IMR-90 (cell line): Measurements from ENCODE around the gene E4F1. TPM values are rescaled to one million over a fixed set of nuclear protein-coding genes. Genes with fewer than 3 reads are reported as not detected.

ENCODE experiments used
- ATAC-seq: fragments of 200-7000 bp; cut with Tn5 transposase; 2 replicates; pipeline ENCODE4 v1.9.1; 2020; ENCODE audit warnings: low read depth, mild to moderate bottlenecking, moderate library complexity
- BruUV-seq: library from RNA; stranded (reverse); fragments of 400-500 nt; replicated peaks from 2 replicates; lab custom pipeline; 2021; lab: Mats Ljungman, UMichigan
- CTCF ChIA-PET: fragments of 300-600 bp; formaldehyde crosslinking; extraction: SDS; loops from one replicate; lab custom pipeline; 2021; ENCODE audit warnings: antibody characterized with exemption; lab: Yijun Ruan, JAX
- POLR2A ChIA-PET: fragments of 300-600 bp; sonication (Branson Sonifier 250); formaldehyde crosslinking; loops from one replicate; lab custom pipeline; 2022; ENCODE audit warnings: antibody characterized with exemption; ENCODE audit not compliant: unreplicated experiment; lab: Charles Lee
- DNase-seq: peaks from one replicate; pipeline ENCODE4 v3.0.0; 2013
- H2AFZ ChIP-seq: replicated peaks from 2 replicates; pipeline ENCODE3; 2013; ENCODE audit warnings: low read length, mild to moderate bottlenecking; ENCODE audit not compliant: poor library complexity
- H2AK5ac ChIP-seq: 2 replicates; pipeline ENCODE4 v1.6.1; 2013; ENCODE audit warnings: low read depth, low read length, inconsistent platforms
- H2AK9ac ChIP-seq: replicated peaks from 2 replicates; pipeline ENCODE3; 2013; ENCODE audit warnings: mild to moderate bottlenecking, low read depth, low read length, moderate library complexity; ENCODE audit not compliant: poor library complexity
- H2BK120ac ChIP-seq: 2 replicates; pipeline ENCODE4 v1.6.1; 2013; ENCODE audit warnings: low read depth, low read length, inconsistent platforms
- H2BK15ac ChIP-seq: 3 replicates; pipeline ENCODE4 v1.6.1; 2013; ENCODE audit warnings: low read depth, low read length, inconsistent platforms
- H2BK20ac ChIP-seq: 2 replicates; pipeline ENCODE4 v1.6.1; 2013; ENCODE audit warnings: low read depth, mild to moderate bottlenecking, inconsistent platforms, low read length, moderate library complexity
- H2BK5ac ChIP-seq: 2 replicates; pipeline ENCODE4 v1.6.1; 2013; ENCODE audit warnings: mild to moderate bottlenecking, low read depth, low read length, inconsistent platforms; ENCODE audit not compliant: poor library complexity, severe bottlenecking
- H3K14ac ChIP-seq: replicated peaks from 2 replicates; pipeline ENCODE4 v1.6.1; 2013; ENCODE audit warnings: low read depth, low read length, inconsistent platforms
- H3K18ac ChIP-seq: 2 replicates; pipeline ENCODE4 v1.6.1; 2013; ENCODE audit warnings: low read depth, low read length, control low read depth
- H3K23ac ChIP-seq: 2 replicates; pipeline ENCODE4 v1.6.1; 2013; ENCODE audit warnings: low read depth, low read length, inconsistent platforms
- H3K27ac ChIP-seq: 2 replicates; pipeline ENCODE4 v1.5.1; 2013; ENCODE audit warnings: mild to moderate bottlenecking, control low read depth, low read length; ENCODE audit not compliant: insufficient read depth
- H3K27me3 ChIP-seq: 2 replicates; pipeline ENCODE4 v1.6.1; 2013; ENCODE audit warnings: low read length; ENCODE audit not compliant: control insufficient read depth, insufficient read depth
- H3K36me3 ChIP-seq: 2 replicates; pipeline ENCODE4 v1.6.1; 2013; ENCODE audit warnings: low read length, mixed read lengths; ENCODE audit not compliant: control insufficient read depth, insufficient read depth
- H3K4ac ChIP-seq: 2 replicates; pipeline ENCODE4 v1.6.1; 2013; ENCODE audit warnings: low read depth, low read length, inconsistent platforms
- H3K4me1 ChIP-seq: 2 replicates; pipeline ENCODE4 v1.6.1; 2013; ENCODE audit warnings: low read length, mixed read lengths; ENCODE audit not compliant: control insufficient read depth, insufficient read depth
- H3K4me2 ChIP-seq: 2 replicates; pipeline ENCODE4 v1.6.1; 2013; ENCODE audit warnings: low read depth, mild to moderate bottlenecking, control low read depth, low read length, moderate library complexity
- H3K4me3 ChIP-seq: 2 replicates; pipeline ENCODE4 v1.5.1; 2013; ENCODE audit warnings: low read depth, mild to moderate bottlenecking, control low read depth, low read length, moderate library complexity; ENCODE audit not compliant: insufficient read depth
- H3K56ac ChIP-seq: 2 replicates; pipeline ENCODE4 v1.6.1; 2013; ENCODE audit warnings: low read length, inconsistent platforms; ENCODE audit not compliant: insufficient read depth; ENCODE audit errors: extremely low read depth
- H3K79me1 ChIP-seq, 2 experiments: 2 replicates each; pipeline ENCODE4 v1.6.1; 2013; ENCODE audit warnings: low read length in 2 of 2, inconsistent platforms in 1 of 2, low read depth in 1 of 2
- H3K9ac ChIP-seq: 2 replicates; pipeline ENCODE4 v1.6.1; 2013; ENCODE audit warnings: low read depth, low read length, control low read depth
- H3K9me1 ChIP-seq: 2 replicates; pipeline ENCODE4 v1.6.1; 2013; ENCODE audit warnings: low read length, inconsistent platforms; ENCODE audit not compliant: insufficient read depth
- H3K9me3 ChIP-seq: 2 replicates; pipeline ENCODE4 v1.6.1; 2013; ENCODE audit warnings: low read length; ENCODE audit not compliant: control insufficient read depth, insufficient read depth
- H4K20me1 ChIP-seq: 2 replicates; pipeline ENCODE4 v1.6.1; 2013; ENCODE audit warnings: low read length, inconsistent platforms; ENCODE audit not compliant: insufficient read depth
- H4K5ac ChIP-seq: 2 replicates; pipeline ENCODE4 v1.6.1; 2013; ENCODE audit warnings: mild to moderate bottlenecking, low read depth, low read length, control low read depth
- H4K8ac ChIP-seq, 2 experiments: 2 replicates each; pipeline ENCODE4 v1.6.1; 2013; ENCODE audit warnings: low read depth in 2 of 2, low read length in 2 of 2, control low read depth in 1 of 2, inconsistent platforms in 1 of 2
- H4K91ac ChIP-seq: 2 replicates; pipeline ENCODE4 v1.6.1; 2013; ENCODE audit warnings: low read depth, low read length, inconsistent platforms; ENCODE audit not compliant: insufficient read depth
- BHLHE40 ChIP-seq: fragments of 150-350 bp; IDR thresholded peaks from 2 replicates; pipeline ENCODE4 v1.6.1; 2016; ENCODE audit warnings: mild to moderate bottlenecking, low read depth, low read length
- CEBPB ChIP-seq: IDR thresholded peaks from 2 replicates; pipeline ENCODE4 v1.6.1; 2012; ENCODE audit warnings: low read depth, low read length, improper control_type of control experiment
- CHD1 ChIP-seq: IDR thresholded peaks from 2 replicates; pipeline ENCODE4 v1.6.1; 2012; ENCODE audit warnings: low read depth, low read length, improper control_type of control experiment
- FOS ChIP-seq: fragments of 150-350 bp; IDR thresholded peaks from 2 replicates; pipeline ENCODE4 v1.6.1; 2016; ENCODE audit warnings: low read depth, low read length
- MAFK ChIP-seq: IDR thresholded peaks from 2 replicates; pipeline ENCODE4 v1.6.1; 2012; ENCODE audit warnings: low read depth, low read length, improper control_type of control experiment
- MAZ ChIP-seq: IDR thresholded peaks from 2 replicates; pipeline ENCODE4 v1.6.1; 2012; ENCODE audit warnings: low read depth, mild to moderate bottlenecking, low read length, improper control_type of control experiment, moderate library complexity, borderline replicate concordance
- MXI1 ChIP-seq: IDR thresholded peaks from 2 replicates; pipeline ENCODE4 v1.6.1; 2012; ENCODE audit warnings: low read depth, mild to moderate bottlenecking, low read length, moderate library complexity, borderline replicate concordance
- NFE2L2 ChIP-seq: fragments of 150-350 bp; IDR thresholded peaks from 2 replicates; pipeline ENCODE4 v1.6.1; 2016; ENCODE audit warnings: low read depth, mild to moderate bottlenecking, low read length
- POLR2A ChIP-seq: IDR thresholded peaks from 2 replicates; pipeline ENCODE4 v1.6.1; 2012; ENCODE audit warnings: mild to moderate bottlenecking, low read depth, low read length
- RAD21 ChIP-seq: IDR thresholded peaks from 2 replicates; pipeline ENCODE4 v1.6.1; 2012; ENCODE audit warnings: low read length, improper control_type of control experiment
- RCOR1 ChIP-seq: IDR thresholded peaks from 2 replicates; pipeline ENCODE4 v1.6.1; 2012; ENCODE audit warnings: mild to moderate bottlenecking, low read length, improper control_type of control experiment; ENCODE audit not compliant: insufficient replicate concordance
- RFX5 ChIP-seq: IDR thresholded peaks from 2 replicates; pipeline ENCODE4 v1.8.0; 2012; ENCODE audit warnings: low read depth, mild to moderate bottlenecking, low read length, moderate library complexity
- WGBS, 2 experiments: methylation state at CpG; one replicate each; pipeline versions ENCODE4 v1.1.5 to v1.1.7; 2013; ENCODE audit warnings: missing lambda C conversion rate in 2 of 2; ENCODE audit not compliant: insufficient read length in 1 of 2; ENCODE audit errors: extremely low coverage in 2 of 2; 5-methylcytosine and 5-hydroxymethylcytosine counted together
- dilution Hi-C: fragments of 300-500 bp; cut with HindIII; formaldehyde crosslinking; loops from one replicate; pipeline ENCODE4 v1.14.3; 2018; ENCODE audit warnings: low sequenced_read_pairs; ENCODE audit not compliant: unreplicated experiment
- in situ Hi-C: fragments of 300-500 bp; cut with MboI; formaldehyde crosslinking; loops from 3 replicates; pipeline ENCODE4 v1.14.3; 2019; ENCODE audit warnings: low sequenced_read_pairs, inconsistent platforms, mixed read lengths
- intact Hi-C: fragments of 100-400 bp; cut with micrococcal nuclease; formaldehyde crosslinking; loops from 2 replicates; pipeline ENCODE4 v1.10.0; 2022
- polyA plus RNA-seq, 3 experiments: library from polyadenylated mRNA; depleted of rRNA; stranded (reverse); fragments of >200 nt; gene quantifications; 2 replicates each; pipeline ENCODE4 v1.2.3, GENCODE V29; 2012; ENCODE audit warnings: low replicate concordance in 1 of 3
- total RNA-seq: library from RNA; depleted of rRNA; stranded (reverse); fragments of >200 nt; gene quantifications from 2 replicates; pipeline ENCODE4 v1.2.3, GENCODE V29; 2012
- TF ChIP-seq, protein P1 (sequence below): fragments of 150-350 bp; IDR thresholded peaks from 2 replicates; pipeline ENCODE4 v1.6.1; 2016; ENCODE audit warnings: low read depth, mild to moderate bottlenecking, low read length, moderate library complexity, borderline replicate concordance
- TF ChIP-seq, protein P2 (sequence below): fragments of 150-350 bp; IDR thresholded peaks from 2 replicates; pipeline ENCODE4 v1.6.1; 2017; ENCODE audit warnings: mild to moderate bottlenecking, antibody characterized with exemption, low read length, low read depth
- TF ChIP-seq, protein P3 (sequence below): conservative IDR thresholded peaks from 2 replicates; pipeline ENCODE4 v1.5.1; 2012; ENCODE audit warnings: mild to moderate bottlenecking, low read depth, low read length, improper control_type of control experiment

E4F1 gene
- total and polyA plus RNA-seq, 2 of the 4 experiments (the other 2 are of a cell fraction) = 13.1 to 33.0 TPM

DNA sequence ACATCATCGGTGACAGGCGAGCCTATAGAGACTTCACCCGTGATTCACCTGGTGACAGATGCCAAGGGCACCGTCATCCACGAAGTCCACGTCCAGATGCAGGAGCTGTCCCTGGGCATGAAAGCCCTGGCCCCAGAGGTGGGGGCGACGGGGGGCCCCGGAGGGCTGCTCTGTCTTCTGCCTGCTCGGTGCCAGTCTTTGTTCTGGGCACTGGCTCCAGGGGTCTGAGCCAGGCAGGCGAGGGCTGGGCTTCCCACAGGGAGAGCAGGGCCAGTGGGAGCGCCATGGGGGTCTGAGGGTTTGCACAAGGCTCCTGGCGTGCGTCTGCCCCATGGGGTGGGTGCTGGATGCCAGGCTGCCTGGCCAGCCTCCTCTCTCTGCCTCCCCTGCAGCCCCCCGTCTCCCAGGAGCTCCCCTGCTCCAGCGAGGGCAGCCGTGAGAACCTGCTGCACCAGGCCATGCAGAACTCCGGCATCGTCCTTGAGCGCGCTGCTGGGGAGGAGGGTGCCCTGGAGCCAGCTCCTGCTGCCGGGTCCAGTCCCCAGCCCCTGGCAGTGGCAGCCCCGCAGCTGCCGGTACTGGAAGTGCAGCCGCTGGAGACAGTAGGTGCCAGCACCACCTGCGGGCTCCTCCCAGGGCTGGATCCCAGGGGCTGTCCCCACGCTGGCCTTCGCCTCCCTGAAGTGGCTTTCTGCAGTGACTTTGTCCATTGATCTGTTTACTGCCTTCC, 9.8 kb downstream of the E4F1 start:
- Histone ChIP-seq H2BK20ac (no peak overlapping the region), H2BK15ac (no peak overlapping the region), H3K79me1 (peaks cover 0 to 10% of the 10 kb centered on the region in 2 experiments; a peak in 2 of 4 replicates), H4K8ac (no peak overlapping the region), H3K27ac (no peak overlapping the region), H3K14ac (no peak overlapping the region), H3K4me1 (peaks cover 5% of the 10 kb centered on the region; the same call in 1 of the 2 replicates), H3K18ac (no peak overlapping the region), H3K4me3 (no peak overlapping the region), H2AK9ac (no peak overlapping the region), H3K4ac (no peak overlapping the region), H3K56ac (no peak overlapping the region), H3K4me2 (no peak overlapping the region), H4K91ac (no peak overlapping the region), H2BK5ac (no peak overlapping the region), H2AK5ac (no peak overlapping the region), H3K27me3 (peaks cover 9% of the 10 kb centered on the region), H4K20me1 (peaks cover 20% of the 10 kb centered on the region), H4K5ac (no peak overlapping the region), H2AFZ (no peak overlapping the region), H3K36me3 (peaks cover 60% of the 10 kb centered on the region), H3K9ac (no peak overlapping the region), H2BK120ac (no peak overlapping the region), H3K9me3 (no peaks in the 10 kb centered on the region), H3K23ac (no peak overlapping the region), H3K9me1 (no peaks in the 10 kb centered on the region)
- CTCF ChIA-PET = interaction anchor here (0.6 kb wide), 1 partner anchor 184 kb away, joined by 4 read pairs; no protein-coding TSS in a partner anchor
- POLR2A ChIA-PET = no interaction called here
- no peak for ATAC-seq
- BruUV-seq = no TSS peak
- in situ Hi-C loops (no loop called here), intact Hi-C loops (no loop called here), dilution Hi-C loops (no loop called here)
- DNase-seq = no peak
- WGBS, 2 experiments = 89% methylated on average over 17 of the region's 28 CpGs; no CpG with 5 or more reads in 1 of the 2 experiments
- TF ChIP-seq POLR2A = no peak
- TF ChIP-seq, protein P1, sequence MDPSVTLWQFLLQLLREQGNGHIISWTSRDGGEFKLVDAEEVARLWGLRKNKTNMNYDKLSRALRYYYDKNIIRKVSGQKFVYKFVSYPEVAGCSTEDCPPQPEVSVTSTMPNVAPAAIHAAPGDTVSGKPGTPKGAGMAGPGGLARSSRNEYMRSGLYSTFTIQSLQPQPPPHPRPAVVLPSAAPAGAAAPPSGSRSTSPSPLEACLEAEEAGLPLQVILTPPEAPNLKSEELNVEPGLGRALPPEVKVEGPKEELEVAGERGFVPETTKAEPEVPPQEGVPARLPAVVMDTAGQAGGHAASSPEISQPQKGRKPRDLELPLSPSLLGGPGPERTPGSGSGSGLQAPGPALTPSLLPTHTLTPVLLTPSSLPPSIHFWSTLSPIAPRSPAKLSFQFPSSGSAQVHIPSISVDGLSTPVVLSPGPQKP = no peak
- TF ChIP-seq RAD21 = no peak
- no peak for TF ChIP-seq RFX5
- TF ChIP-seq NFE2L2 = no peak
- TF ChIP-seq FOS = no peak
- no peak for TF ChIP-seq MXI1
- TF ChIP-seq, protein P2, sequence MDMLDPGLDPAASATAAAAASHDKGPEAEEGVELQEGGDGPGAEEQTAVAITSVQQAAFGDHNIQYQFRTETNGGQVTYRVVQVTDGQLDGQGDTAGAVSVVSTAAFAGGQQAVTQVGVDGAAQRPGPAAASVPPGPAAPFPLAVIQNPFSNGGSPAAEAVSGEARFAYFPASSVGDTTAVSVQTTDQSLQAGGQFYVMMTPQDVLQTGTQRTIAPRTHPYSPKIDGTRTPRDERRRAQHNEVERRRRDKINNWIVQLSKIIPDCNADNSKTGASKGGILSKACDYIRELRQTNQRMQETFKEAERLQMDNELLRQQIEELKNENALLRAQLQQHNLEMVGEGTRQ = no peak
- TF ChIP-seq BHLHE40 = no peak
- no peak for TF ChIP-seq MAZ
- TF ChIP-seq, protein P3, sequence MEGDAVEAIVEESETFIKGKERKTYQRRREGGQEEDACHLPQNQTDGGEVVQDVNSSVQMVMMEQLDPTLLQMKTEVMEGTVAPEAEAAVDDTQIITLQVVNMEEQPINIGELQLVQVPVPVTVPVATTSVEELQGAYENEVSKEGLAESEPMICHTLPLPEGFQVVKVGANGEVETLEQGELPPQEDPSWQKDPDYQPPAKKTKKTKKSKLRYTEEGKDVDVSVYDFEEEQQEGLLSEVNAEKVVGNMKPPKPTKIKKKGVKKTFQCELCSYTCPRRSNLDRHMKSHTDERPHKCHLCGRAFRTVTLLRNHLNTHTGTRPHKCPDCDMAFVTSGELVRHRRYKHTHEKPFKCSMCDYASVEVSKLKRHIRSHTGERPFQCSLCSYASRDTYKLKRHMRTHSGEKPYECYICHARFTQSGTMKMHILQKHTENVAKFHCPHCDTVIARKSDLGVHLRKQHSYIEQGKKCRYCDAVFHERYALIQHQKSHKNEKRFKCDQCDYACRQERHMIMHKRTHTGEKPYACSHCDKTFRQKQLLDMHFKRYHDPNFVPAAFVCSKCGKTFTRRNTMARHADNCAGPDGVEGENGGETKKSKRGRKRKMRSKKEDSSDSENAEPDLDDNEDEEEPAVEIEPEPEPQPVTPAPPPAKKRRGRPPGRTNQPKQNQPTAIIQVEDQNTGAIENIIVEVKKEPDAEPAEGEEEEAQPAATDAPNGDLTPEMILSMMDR = no peak
- TF ChIP-seq MAFK = no peak
- TF ChIP-seq CHD1 = no peak
- TF ChIP-seq CEBPB = no peak
- no peak for TF ChIP-seq RCOR1
